Right lung (tissue), 5 donors: Measurements from ENCODE around the gene DMAP1. TPM values are rescaled to one million over a fixed set of nuclear protein-coding genes. Genes with fewer than 3 reads are reported as not detected.

ENCODE experiments used
- polyA plus RNA-seq, 5 donors: library from polyadenylated mRNA; unstranded; fragments of 120-200 nt; gene quantifications; one replicate each; pipeline versions ENCODE4 v1.2.1 to v1.2.3, GENCODE V29; 2013; ENCODE audit warnings: inconsistent platforms in 1 of 5, low replicate concordance in 1 of 5; ENCODE audit not compliant: insufficient read length in 5 of 5, insufficient read depth in 1 of 5

DMAP1 gene
- polyA plus RNA-seq, 5 donors = 61.0 to 74.6 (median 66.5) TPM

Other genes with a start within 250 kb of the DMAP1 start
- 10 to 100 TPM; 12.8 to 25.5 (median 19.6) TPM for gene DPH2, start 243.5 kb upstream of the DMAP1 start, polyA plus RNA-seq
- gene ATP6V0B, start 238.5 kb upstream of the DMAP1 start, polyA plus RNA-seq = 10 to 100 TPM; 51.9 to 83.2 (median 64.3) TPM
- gene B4GALT2, start 234.3 kb upstream of the DMAP1 start, polyA plus RNA-seq = 10 to 100 TPM; 32.0 to 70.2 (median 40.1) TPM
- gene CCDC24, start 221.9 kb upstream of the DMAP1 start, polyA plus RNA-seq = 10 to 100 TPM; 10.6 to 16.9 (median 14.3) TPM
- 10 to 100 TPM; 11.3 to 17.1 (median 12.6) TPM for gene SLC6A9, start 182.0 kb upstream of the DMAP1 start, polyA plus RNA-seq
- under 1 TPM in 4 of 5 donors, not detected in 1; 0.06 to 0.09 (median 0.08) TPM for gene KLF17, start 94.7 kb upstream of the DMAP1 start, polyA plus RNA-seq
- not detected for gene KLF18, start 71.8 kb upstream of the DMAP1 start, polyA plus RNA-seq
- 10 to 100 TPM; 54.6 to 72.7 (median 64.2) TPM for gene ERI3, start 141.8 kb downstream of the DMAP1 start, polyA plus RNA-seq
- gene RNF220, start 191.8 kb downstream of the DMAP1 start, polyA plus RNA-seq = 100 to 1,000 TPM in 3 of 5 donors, 10 to 100 TPM in 2; 79.7 to 104 (median 102) TPM